Endothelial cell of umbilical vein (primary cell): ENCODE measurements around the gene FAM221B. TPM values are rescaled to one million over a fixed set of nuclear protein-coding genes. Genes with fewer than 3 reads are reported as not detected.

Experiments
- BruUV-seq: library from RNA; stranded (reverse); fragments of 400-500 nt; replicated peaks from 2 replicates; lab custom pipeline; 2021; lab: Mats Ljungman, UMichigan
- CTCF ChIA-PET: fragments of 300-600, 350-600 bp; sonication (Branson Sonifier 250); formaldehyde crosslinking; loops from one replicate; lab custom pipeline; 2021; ENCODE audit warnings: antibody characterized with exemption, inconsistent platforms; lab: Charles Lee
- POLR2A ChIA-PET: fragments of 300-600, 350-600 bp; sonication (Branson Sonifier 250); formaldehyde crosslinking; loops from one replicate; lab custom pipeline; 2021; ENCODE audit warnings: antibody characterized with exemption, inconsistent platforms; lab: Charles Lee
- DNase-seq: peaks from one replicate; pipeline ENCODE4 v3.0.0-alpha.2; 2011; ENCODE audit warnings: low read depth, low spot score
- FAIRE-seq: peaks from 2 replicates; lab custom pipeline; 2011; peaks lifted over from hg19 to GRCh38; lab: Jason Lieb, UNC
- H2AFZ ChIP-seq: 2 replicates; pipeline ENCODE4 v1.6.0; 2012; ENCODE audit warnings: low read depth, low read length, control low read depth, inconsistent platforms
- H3K27ac ChIP-seq: 2 replicates; pipeline ENCODE4 v1.5.1; 2011; ENCODE audit warnings: low read depth, mild to moderate bottlenecking, control low read depth, low read length, moderate library complexity; ENCODE audit not compliant: insufficient read depth
- H3K27me3 ChIP-seq, 2 experiments: 2 replicates each; pipeline versions ENCODE4 v1.6.0 to v1.6.1; 2011; ENCODE audit warnings: low read length in 2 of 2, mixed read lengths in 1 of 2; ENCODE audit not compliant: control insufficient read depth in 2 of 2, insufficient read depth in 2 of 2
- H3K36me3 ChIP-seq, 2 experiments: 2 replicates in 1 of 2; 3 replicates in 1 of 2; pipeline ENCODE4 v1.5.1; 2011; ENCODE audit warnings: low read length in 2 of 2, mild to moderate bottlenecking in 1 of 2, moderate library complexity in 1 of 2; ENCODE audit not compliant: control insufficient read depth in 2 of 2, insufficient read depth in 2 of 2; ENCODE audit errors: extremely low read depth in 1 of 2
- H3K4me1 ChIP-seq: 3 replicates; pipeline ENCODE4 v1.5.1; 2011; ENCODE audit warnings: mild to moderate bottlenecking, low read length; ENCODE audit not compliant: control insufficient read depth, insufficient read depth; ENCODE audit errors: extremely low read depth
- H3K4me2 ChIP-seq: 2 replicates; pipeline ENCODE4 v1.6.1; 2011; ENCODE audit warnings: low read length, control low read depth, mixed read lengths; ENCODE audit not compliant: insufficient read depth
- H3K4me3 ChIP-seq, 3 experiments: fragments of 200-600 bp in 1 of 3; sonication (generic), shearing (Covaris generic) in 1 of 3; replicated peaks in 1 of 3; 2 replicates each; pipeline ENCODE4 v1.5.1; 2011 to 2016; ENCODE audit warnings: control low read depth in 3 of 3, low read length in 3 of 3, mild to moderate bottlenecking in 2 of 3, inconsistent platforms in 1 of 3, low read depth in 1 of 3, moderate library complexity in 1 of 3; ENCODE audit not compliant: insufficient read depth in 1 of 3
- H3K79me2 ChIP-seq: 2 replicates; pipeline ENCODE4 v1.6.0; 2012; ENCODE audit warnings: low read length, inconsistent platforms; ENCODE audit not compliant: control insufficient read depth, insufficient read depth
- H3K9ac ChIP-seq: replicated peaks from 2 replicates; pipeline ENCODE3; 2011; ENCODE audit warnings: low read length, control low read depth; ENCODE audit not compliant: insufficient read depth; ENCODE audit errors: extremely low read depth
- H3K9me1 ChIP-seq: replicated peaks from 3 replicates; pipeline ENCODE4 v1.6.0; 2011; ENCODE audit warnings: mild to moderate bottlenecking, low read length; ENCODE audit not compliant: control insufficient read depth, insufficient read depth; ENCODE audit errors: extremely low read depth
- H3K9me3 ChIP-seq: replicated peaks from 2 replicates; pipeline ENCODE4 v1.5.1; 2012; ENCODE audit warnings: low read length, inconsistent platforms; ENCODE audit not compliant: control insufficient read depth, insufficient read depth
- H4K20me1 ChIP-seq: replicated peaks from 2 replicates; pipeline ENCODE3; 2011; ENCODE audit warnings: mild to moderate bottlenecking, low read length; ENCODE audit not compliant: control insufficient read depth, insufficient read depth; ENCODE audit errors: extremely low read depth
- EZH2 ChIP-seq: IDR thresholded peaks from 2 replicates; pipeline ENCODE4 v1.6.1; 2012; ENCODE audit warnings: borderline replicate concordance, low read depth, mild to moderate bottlenecking, moderate library complexity, low read length, inconsistent platforms; ENCODE audit not compliant: severe bottlenecking
- FOS ChIP-seq: IDR thresholded peaks from 2 replicates; pipeline ENCODE4 v1.6.1; 2011; ENCODE audit warnings: mild to moderate bottlenecking, low read length, moderate library complexity, borderline replicate concordance; ENCODE audit not compliant: insufficient read depth
- GATA2 ChIP-seq: IDR thresholded peaks from 2 replicates; pipeline ENCODE4 v1.7.0; 2011; ENCODE audit warnings: low read depth, mild to moderate bottlenecking, moderate library complexity, mixed read lengths, low read length; ENCODE audit not compliant: insufficient read length, insufficient read depth
- JUN ChIP-seq: IDR thresholded peaks from 2 replicates; pipeline ENCODE4 v1.6.1; 2011; ENCODE audit warnings: borderline replicate concordance, low read depth; ENCODE audit not compliant: insufficient read length, insufficient read depth
- MYC ChIP-seq: IDR thresholded peaks from one replicate; pipeline ENCODE4 v1.6.1; 2011; ENCODE audit warnings: mild to moderate bottlenecking, low read depth, low read length
- POLR2A ChIP-seq: IDR thresholded peaks from 2 replicates; pipeline ENCODE4 v1.6.1; 2012; ENCODE audit warnings: low read depth, mild to moderate bottlenecking, control low read depth, low read length
- POLR2AphosphoS5 ChIP-seq: IDR thresholded peaks from 2 replicates; pipeline ENCODE4 v1.6.1; 2012; ENCODE audit warnings: low read depth, mild to moderate bottlenecking, control low read depth, low read length, moderate library complexity; ENCODE audit not compliant: insufficient read depth
- dilution Hi-C: fragments of 300-500 bp; cut with MboI; formaldehyde crosslinking; loops from one replicate; pipeline ENCODE4 v1.15.0; 2019; ENCODE audit warnings: low sequenced_read_pairs; ENCODE audit not compliant: extremely low pct_ligation_motif_present
- intact Hi-C: fragments of 100-400 bp; cut with micrococcal nuclease; formaldehyde crosslinking; loops from one replicate; pipeline ENCODE4 v1.10.0; 2022
- polyA plus RNA-seq, 4 experiments: library from polyadenylated mRNA; depleted of rRNA in 3 of 4; stranded (reverse) in 3 of 4; unstranded in 1 of 4; fragments of >200 nt; gene quantifications; 2 replicates each; pipeline versions ENCODE4 v1.2.1 to v1.2.3, GENCODE V29; 2011 to 2012; ENCODE audit warnings: missing spikeins in 1 of 4
- total RNA-seq: library from RNA; stranded (reverse); gene quantifications from 2 replicates; pipeline ENCODE4 v1.2.3, GENCODE V29; 2021
- TF ChIP-seq, protein P1 (sequence below): IDR thresholded peaks from 2 replicates; pipeline ENCODE4 v1.6.1; 2011; ENCODE audit not compliant: insufficient read depth, insufficient read length
- TF ChIP-seq, protein P2 (sequence below), 2 donors: IDR thresholded peaks; 1 replicate in 1 of 2; 2 replicates in 1 of 2; pipeline ENCODE4 v1.5.1; 2011; ENCODE audit warnings: low read length in 2 of 2, mild to moderate bottlenecking in 2 of 2, moderate library complexity in 2 of 2, control low read depth in 1 of 2, inconsistent platforms in 1 of 2, low read depth in 1 of 2; ENCODE audit not compliant: insufficient read depth in 1 of 2; ENCODE audit errors: extremely low read depth in 1 of 2

The FAM221B gene
- total and polyA plus RNA-seq, 2 donors (not counting 3 experiments of a cell fraction or from before 2014, with no cell fraction given), result not detected

DNA sequence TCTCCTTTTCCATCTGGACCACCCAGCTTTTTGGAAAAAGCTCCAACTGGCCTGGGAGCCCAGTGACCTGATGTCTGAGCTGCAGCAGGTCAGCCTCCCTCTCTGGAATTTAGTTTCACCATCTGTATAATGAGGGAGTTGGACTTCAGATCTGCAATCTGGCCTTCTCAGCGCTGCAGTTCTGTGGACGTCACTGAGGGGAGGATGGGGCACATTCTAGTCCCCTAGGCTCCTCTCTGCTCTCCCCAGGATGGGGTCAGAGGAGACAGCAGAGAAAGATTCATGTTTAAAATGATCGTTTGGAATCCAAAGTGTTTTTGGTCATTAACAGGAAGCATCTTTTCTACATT is 31.4 kb upstream of the FAM221B start:
- Histone ChIP-seq H3K4me3 (no peak overlapping the region), H3K27ac (no peak overlapping the region), H3K9me3 (no peaks in the 10 kb centered on the region), H3K79me2 (no peaks in the 10 kb centered on the region), H4K20me1 (no peaks in the 10 kb centered on the region), H3K4me2 (no peak overlapping the region), H3K9ac (no peak overlapping the region), H3K36me3 (no peaks in the 10 kb centered on the region), H2AFZ (no peak overlapping the region), H3K9me1 (no peaks in the 10 kb centered on the region), H3K27me3 (peaks cover 18 to 48% of the 10 kb centered on the region in 2 experiments), H3K4me1 (no peaks in the 10 kb centered on the region)
- FAIRE-seq (no peak), DNase-seq (no peak)
- dilution Hi-C loops, result no loop called here
- TF ChIP-seq POLR2AphosphoS5 (no peak), EZH2 (no peak), POLR2A (no peak), GATA2 (no peak), FOS (no peak), MYC (no peak), JUN (no peak)
- TF ChIP-seq, protein P1, sequence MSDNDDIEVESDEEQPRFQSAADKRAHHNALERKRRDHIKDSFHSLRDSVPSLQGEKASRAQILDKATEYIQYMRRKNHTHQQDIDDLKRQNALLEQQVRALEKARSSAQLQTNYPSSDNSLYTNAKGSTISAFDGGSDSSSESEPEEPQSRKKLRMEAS, result no peak
- TF ChIP-seq, protein P2, sequence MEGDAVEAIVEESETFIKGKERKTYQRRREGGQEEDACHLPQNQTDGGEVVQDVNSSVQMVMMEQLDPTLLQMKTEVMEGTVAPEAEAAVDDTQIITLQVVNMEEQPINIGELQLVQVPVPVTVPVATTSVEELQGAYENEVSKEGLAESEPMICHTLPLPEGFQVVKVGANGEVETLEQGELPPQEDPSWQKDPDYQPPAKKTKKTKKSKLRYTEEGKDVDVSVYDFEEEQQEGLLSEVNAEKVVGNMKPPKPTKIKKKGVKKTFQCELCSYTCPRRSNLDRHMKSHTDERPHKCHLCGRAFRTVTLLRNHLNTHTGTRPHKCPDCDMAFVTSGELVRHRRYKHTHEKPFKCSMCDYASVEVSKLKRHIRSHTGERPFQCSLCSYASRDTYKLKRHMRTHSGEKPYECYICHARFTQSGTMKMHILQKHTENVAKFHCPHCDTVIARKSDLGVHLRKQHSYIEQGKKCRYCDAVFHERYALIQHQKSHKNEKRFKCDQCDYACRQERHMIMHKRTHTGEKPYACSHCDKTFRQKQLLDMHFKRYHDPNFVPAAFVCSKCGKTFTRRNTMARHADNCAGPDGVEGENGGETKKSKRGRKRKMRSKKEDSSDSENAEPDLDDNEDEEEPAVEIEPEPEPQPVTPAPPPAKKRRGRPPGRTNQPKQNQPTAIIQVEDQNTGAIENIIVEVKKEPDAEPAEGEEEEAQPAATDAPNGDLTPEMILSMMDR (IDR thresholded peaks at IDR 0.05; ENCODE audit: extremely low read depth in 1 of 2, insufficient read depth in 1 of 2, low read depth in 1 of 2, low read length in 2 of 2), result no peak
- ChIA-PET POLR2A (no interaction called here), CTCF (interaction anchor here (1.0 to 4.8 kb wide), 4 partner anchors 11 to 70 kb away, joined by 3 to 27 read pairs (median 14); partner anchors contain the start of gene OR13J1)
- BruUV-seq, result no TSS peak
- intact Hi-C loops, result no loop called here
